Astrocyte (in vitro differentiated cells and primary cell): Measurements from ENCODE around the gene TGM5.
A peak's percentile ranks its signal among the peaks of the same experiment; 100 is the strongest.

Source experiments
- EZH2 ChIP-seq: IDR thresholded peaks from 2 replicates; pipeline ENCODE4 v1.6.1; 2012; ENCODE audit warnings: mild to moderate bottlenecking, low read length, inconsistent platforms; ENCODE audit not compliant: insufficient read depth
- TF ChIP-seq, protein P1 (sequence below): IDR thresholded peaks from 2 replicates; pipeline ENCODE4 v1.5.1; 2011; ENCODE audit warnings: low read depth, mild to moderate bottlenecking, inconsistent platforms, low read length, moderate library complexity; ENCODE audit not compliant: insufficient read depth

DNA sequence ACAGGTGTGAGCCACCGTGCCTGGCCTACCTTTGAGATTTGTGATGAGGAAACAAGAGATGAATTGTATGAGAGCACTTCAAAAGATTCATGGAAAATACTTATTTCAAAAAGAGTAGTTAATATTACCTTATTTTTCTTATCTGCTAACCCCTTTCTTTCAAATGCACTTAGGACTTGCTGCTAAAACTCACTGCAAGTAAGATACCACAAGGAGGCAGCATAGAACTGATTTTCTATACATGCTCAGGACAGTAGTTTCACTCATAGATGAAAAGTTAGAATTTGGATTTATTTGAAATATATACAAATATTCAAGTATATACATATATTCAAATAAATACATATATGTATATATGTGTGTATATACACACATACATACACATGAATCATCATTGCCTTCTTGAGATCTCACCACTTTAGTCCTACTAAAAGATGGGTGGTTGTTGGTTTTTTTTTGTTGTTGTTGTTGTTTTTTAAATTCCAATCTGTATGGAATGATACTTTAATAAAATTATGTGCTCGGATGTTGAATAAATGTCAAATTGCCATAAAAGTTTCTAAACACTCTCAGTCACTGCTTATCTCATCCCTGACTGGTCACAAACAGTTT is 79.1 kb downstream of the TGM5 start:
- TF ChIP-seq, protein P1, sequence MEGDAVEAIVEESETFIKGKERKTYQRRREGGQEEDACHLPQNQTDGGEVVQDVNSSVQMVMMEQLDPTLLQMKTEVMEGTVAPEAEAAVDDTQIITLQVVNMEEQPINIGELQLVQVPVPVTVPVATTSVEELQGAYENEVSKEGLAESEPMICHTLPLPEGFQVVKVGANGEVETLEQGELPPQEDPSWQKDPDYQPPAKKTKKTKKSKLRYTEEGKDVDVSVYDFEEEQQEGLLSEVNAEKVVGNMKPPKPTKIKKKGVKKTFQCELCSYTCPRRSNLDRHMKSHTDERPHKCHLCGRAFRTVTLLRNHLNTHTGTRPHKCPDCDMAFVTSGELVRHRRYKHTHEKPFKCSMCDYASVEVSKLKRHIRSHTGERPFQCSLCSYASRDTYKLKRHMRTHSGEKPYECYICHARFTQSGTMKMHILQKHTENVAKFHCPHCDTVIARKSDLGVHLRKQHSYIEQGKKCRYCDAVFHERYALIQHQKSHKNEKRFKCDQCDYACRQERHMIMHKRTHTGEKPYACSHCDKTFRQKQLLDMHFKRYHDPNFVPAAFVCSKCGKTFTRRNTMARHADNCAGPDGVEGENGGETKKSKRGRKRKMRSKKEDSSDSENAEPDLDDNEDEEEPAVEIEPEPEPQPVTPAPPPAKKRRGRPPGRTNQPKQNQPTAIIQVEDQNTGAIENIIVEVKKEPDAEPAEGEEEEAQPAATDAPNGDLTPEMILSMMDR = peak; percentile 72
- no peak for TF ChIP-seq EZH2
